Neural cell (in vitro differentiated cells): ENCODE measurements around the gene OR10D3. TPM values are rescaled to one million over a fixed set of nuclear protein-coding genes. Genes with fewer than 3 reads are reported as not detected.

Source experiments
- H2AFZ ChIP-seq: fragments of 200-600, 300-800 bp; sonication (generic), shearing (Covaris generic); 2 replicates; pipeline ENCODE4 v1.6.0; 2014; ENCODE audit warnings: low read depth, mild to moderate bottlenecking, antibody characterized with exemption, low read length, moderate library complexity
- H3F3A ChIP-seq: fragments of 200-600 bp; shearing (Covaris generic); 2 replicates; pipeline ENCODE4 v1.6.1; 2016; ENCODE audit warnings: mild to moderate bottlenecking, moderate library complexity, mixed read lengths, antibody characterized with exemption, low read length; ENCODE audit not compliant: insufficient read depth, poor library complexity, severe bottlenecking
- H3K27ac ChIP-seq: fragments of 200-600, 300-800 bp; sonication (generic), shearing (Covaris generic); 2 replicates; pipeline ENCODE4 v1.5.1; 2014; ENCODE audit warnings: mild to moderate bottlenecking, low read length, moderate library complexity
- H3K27me3 ChIP-seq: fragments of 300-800, 200-600 bp; sonication (generic), shearing (Covaris generic); 2 replicates; pipeline ENCODE4 v1.6.0; 2014; ENCODE audit warnings: mild to moderate bottlenecking, low read depth, low read length, moderate library complexity; ENCODE audit not compliant: insufficient read depth
- H3K36me3 ChIP-seq: fragments of 300-800, 200-600 bp; sonication (generic), shearing (Covaris generic); 2 replicates; pipeline ENCODE4 v1.5.1; 2014; ENCODE audit warnings: mild to moderate bottlenecking, antibody characterized with exemption, low read length, moderate library complexity; ENCODE audit not compliant: insufficient read depth
- H3K4me2 ChIP-seq: fragments of 300-800, 200-600 bp; sonication (generic), shearing (Covaris generic); 2 replicates; pipeline ENCODE4 v1.6.0; 2014; ENCODE audit warnings: mild to moderate bottlenecking, low read length
- H3K4me3 ChIP-seq: fragments of 300-800, 200-600 bp; sonication (generic), shearing (Covaris generic); 2 replicates; pipeline ENCODE4 v1.5.1; 2014; ENCODE audit warnings: mild to moderate bottlenecking, low read length, moderate library complexity
- H3K79me2 ChIP-seq: fragments of 200-600 bp; shearing (Covaris generic); replicated peaks from 2 replicates; pipeline ENCODE4 v1.6.0; 2014; ENCODE audit warnings: mild to moderate bottlenecking, low read length, moderate library complexity; ENCODE audit not compliant: insufficient read depth
- H3K9ac ChIP-seq: fragments of 300-800, 200-600 bp; sonication (generic), shearing (Covaris generic); 2 replicates; pipeline ENCODE4 v1.6.1; 2016; ENCODE audit warnings: mild to moderate bottlenecking, low read length, mixed read lengths
- H3K9me2 ChIP-seq: fragments of 200-600 bp; shearing (Covaris generic); 2 replicates; pipeline ENCODE4 v1.6.1; 2016; ENCODE audit warnings: mild to moderate bottlenecking, low read length, mixed read lengths; ENCODE audit not compliant: insufficient read depth
- H3K9me3 ChIP-seq: fragments of 200-600, 300-800 bp; sonication (generic), shearing (Covaris generic); 2 replicates; pipeline ENCODE4 v1.6.1; 2016; ENCODE audit warnings: mild to moderate bottlenecking, mixed run types, low read length, moderate library complexity, mixed read lengths
- H4K20me1 ChIP-seq: fragments of 200-600 bp; shearing (Covaris generic); 2 replicates; pipeline ENCODE4 v1.6.1; 2016; ENCODE audit warnings: mild to moderate bottlenecking, mixed run types; ENCODE audit not compliant: insufficient read depth
- CTCF ChIP-seq: fragments of 450-650 bp; IDR thresholded peaks from 2 replicates; pipeline ENCODE4 v1.5.1; 2014; ENCODE audit warnings: antibody characterized with exemption, mild to moderate bottlenecking, moderate library complexity; ENCODE audit not compliant: poor library complexity, severe bottlenecking
- EP300 ChIP-seq: fragments of 450-650 bp; conservative IDR thresholded peaks from 2 replicates; pipeline ENCODE4 v1.6.1; 2014; ENCODE audit warnings: antibody characterized with exemption, mild to moderate bottlenecking, moderate library complexity; ENCODE audit not compliant: poor library complexity, severe bottlenecking
- EZH2 ChIP-seq: fragments of 200-600, 300-800 bp; shearing (Covaris generic), sonication (generic); IDR thresholded peaks from 2 replicates; pipeline ENCODE4 v1.6.1; 2014; ENCODE audit warnings: antibody characterized with exemption, low read length, borderline replicate concordance, mild to moderate bottlenecking; ENCODE audit not compliant: insufficient read depth, poor library complexity, severe bottlenecking
- MXI1 ChIP-seq: fragments of 450-650 bp; conservative IDR thresholded peaks from 2 replicates; pipeline ENCODE4 v1.6.1; 2014; ENCODE audit warnings: antibody characterized with exemption, mild to moderate bottlenecking; ENCODE audit not compliant: poor library complexity, severe bottlenecking
- POLR2AphosphoS5 ChIP-seq: IDR thresholded peaks from 2 replicates; pipeline ENCODE4 v1.6.1; 2012
- RAD21 ChIP-seq: fragments of 450-650 bp; conservative IDR thresholded peaks from 2 replicates; pipeline ENCODE4 v1.6.1; 2014; ENCODE audit warnings: antibody characterized with exemption, mild to moderate bottlenecking, moderate library complexity
- REST ChIP-seq: IDR thresholded peaks from 2 replicates; pipeline ENCODE4 v1.6.1; 2012; ENCODE audit warnings: borderline replicate concordance
- SMC3 ChIP-seq: fragments of 450-650 bp; conservative IDR thresholded peaks from 2 replicates; pipeline ENCODE4 v1.6.1; 2014; ENCODE audit warnings: antibody characterized with exemption, mild to moderate bottlenecking, moderate library complexity; ENCODE audit not compliant: poor library complexity
- TAF1 ChIP-seq: IDR thresholded peaks from 2 replicates; pipeline ENCODE4 v1.6.1; 2012; ENCODE audit warnings: low read depth
- polyA plus RNA-seq: library from polyadenylated mRNA; depleted of rRNA; stranded (reverse); fragments of >200 nt; gene quantifications from 2 replicates; pipeline ENCODE4 v1.2.3, GENCODE V29; 2014

OR10D3 gene
- polyA plus RNA-seq, 1 donor from 2014 or later = not detected

DNA sequence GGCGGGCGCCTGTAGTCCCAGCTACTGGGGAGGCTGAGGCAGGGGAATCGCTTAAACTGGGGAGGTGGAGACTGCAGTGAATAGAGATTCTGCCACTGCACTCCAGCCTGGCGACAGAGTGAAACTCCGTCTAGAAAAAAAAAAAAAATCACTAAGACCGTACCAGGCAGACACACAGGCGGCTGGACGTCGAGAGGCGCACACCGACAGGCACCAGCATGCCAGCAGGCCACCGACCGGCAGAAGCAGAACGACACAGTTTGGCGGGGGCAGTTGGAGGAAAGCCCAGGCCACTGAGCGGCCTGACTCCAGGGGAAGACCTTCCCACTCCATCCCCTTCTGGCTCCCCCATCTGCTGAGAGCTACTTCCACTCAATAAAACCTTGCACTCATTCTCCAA lies 17.5 kb downstream of the OR10D3 start:
- no peaks in the 10 kb centered on the region for H3K9me3 ChIP-seq
- H2AFZ ChIP-seq = no peak overlapping the region
- H3K27ac ChIP-seq = no peak overlapping the region
- H3K4me3 ChIP-seq = no peak overlapping the region
- no peaks in the 10 kb centered on the region for H3K9me2 ChIP-seq
- H3K4me2 ChIP-seq = no peak overlapping the region
- TF ChIP-seq MXI1 (no peak), POLR2AphosphoS5 (no peak), RAD21 (no peak), SMC3 (no peak), TAF1 (no peak), EP300 (no peak), REST (no peak), EZH2 (no peak), CTCF (no peak)
- H3K9ac ChIP-seq = no peak overlapping the region
- H3K27me3 ChIP-seq = no peaks in the 10 kb centered on the region
- H3K36me3 ChIP-seq = no peaks in the 10 kb centered on the region
- H3K79me2 ChIP-seq = no peaks in the 10 kb centered on the region
- no peaks in the 10 kb centered on the region for H3F3A ChIP-seq
- no peaks in the 10 kb centered on the region for H4K20me1 ChIP-seq

GRCh38 chr11:124202951-124203350 lies 19.8 kb downstream of the OR10D3 start:
- Histone ChIP-seq H4K20me1 (no peaks in the 10 kb centered on the region), H3K27me3 (no peaks in the 10 kb centered on the region), H3K4me2 (no peak overlapping the region), H3K27ac (no peak overlapping the region), H3F3A (no peaks in the 10 kb centered on the region), H3K9ac (no peak overlapping the region), H3K4me3 (no peak overlapping the region), H3K79me2 (no peaks in the 10 kb centered on the region), H2AFZ (no peak overlapping the region), H3K9me2 (no peaks in the 10 kb centered on the region), H3K9me3 (no peaks in the 10 kb centered on the region), H3K36me3 (no peaks in the 10 kb centered on the region)
- TF ChIP-seq CTCF (no peak), POLR2AphosphoS5 (no peak), EZH2 (no peak), SMC3 (no peak), TAF1 (no peak), REST (no peak), EP300 (no peak), MXI1 (no peak), RAD21 (no peak)
